Fibroblast of skin of left quadriceps (primary cell): ENCODE data around the gene RPP40.

Experiments
- DNase-seq, 2 experiments: peaks; one replicate each; pipeline ENCODE4 v3.0.0-alpha.2; 2013; ENCODE audit warnings: low read depth in 2 of 2

Gene RPP40

DNA sequence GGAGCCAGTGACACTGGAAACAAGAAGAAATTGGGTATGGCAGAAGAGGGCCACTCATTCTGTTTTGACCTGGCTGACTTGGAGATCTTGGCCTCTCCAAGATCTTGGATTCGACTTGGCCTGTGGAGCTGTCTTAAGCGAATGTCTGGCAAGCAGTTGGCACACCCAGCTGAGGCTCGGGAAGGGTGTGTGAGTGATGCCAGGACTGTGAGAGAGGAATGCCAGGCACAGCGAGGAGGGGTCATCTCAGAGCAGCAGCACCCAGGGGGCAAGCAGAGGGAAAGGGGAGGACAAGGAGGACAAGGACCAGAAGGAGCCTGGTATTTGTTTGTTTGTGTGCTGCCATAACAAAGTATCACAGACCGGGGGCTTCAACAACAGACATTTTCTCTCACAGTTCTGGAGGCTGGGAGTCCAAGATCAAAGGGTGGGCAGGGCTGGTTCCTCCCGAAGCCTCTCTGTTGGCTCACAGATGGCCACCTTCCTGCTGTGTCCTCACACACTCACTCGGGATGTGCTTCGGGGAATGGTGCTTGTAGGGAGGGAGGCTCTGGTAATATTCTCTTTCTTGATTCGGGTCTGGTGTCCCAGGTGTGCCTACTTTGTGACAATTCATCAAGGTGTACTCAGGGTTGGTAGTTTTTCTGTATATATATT, 33.0 kb downstream of the RPP40 start:
- DNase-seq, result no peak

- no peak for DNase-seq
Observed at GRCh38 chr6:4969609-4970285, 34.1 kb downstream of the RPP40 start.

- no peak for DNase-seq
Observed at GRCh38 chr6:4967301-4968030, 36.4 kb downstream of the RPP40 start.

DNA sequence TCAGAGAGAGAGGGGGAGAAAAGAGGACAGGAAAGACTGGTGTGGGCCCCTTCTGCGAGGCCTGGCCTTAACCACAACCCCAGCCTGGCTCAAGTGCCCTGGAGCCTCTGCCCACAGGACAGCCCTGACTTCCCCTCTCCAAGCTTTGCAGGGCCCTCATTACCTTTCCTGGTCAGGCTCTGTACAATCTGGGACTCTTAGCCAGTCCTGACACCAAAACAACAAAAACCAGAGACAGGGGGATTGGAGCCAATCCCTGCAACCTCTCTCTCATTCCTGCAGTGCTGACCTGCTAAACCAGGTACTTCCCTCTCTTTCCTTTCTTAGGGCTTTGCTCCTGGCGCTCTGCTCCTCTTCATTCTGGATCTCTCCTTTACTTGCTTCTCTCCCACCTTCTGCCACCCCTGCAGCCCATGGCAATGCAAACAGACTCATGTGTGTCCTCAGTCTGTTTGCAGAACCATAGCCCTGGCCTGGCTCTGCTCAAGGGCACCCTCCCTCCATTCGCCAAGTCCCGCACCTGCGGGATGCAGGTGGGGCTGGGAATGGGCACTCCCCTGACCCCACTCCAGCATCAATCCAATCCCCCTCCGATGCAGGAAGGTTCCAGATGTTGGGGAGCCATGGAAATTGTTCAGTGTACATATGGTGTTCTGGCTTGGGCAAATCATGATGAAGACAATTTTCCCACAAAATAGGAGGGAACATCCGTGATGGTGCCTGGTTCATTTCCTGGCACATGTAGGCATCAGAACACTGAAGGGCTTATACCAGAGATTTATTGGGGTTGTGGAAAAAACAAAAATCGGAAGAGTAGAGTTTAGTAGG, 38.1 kb downstream of the RPP40 start:
- no peak for DNase-seq

GRCh38 chr6:4964675-4965561, 38.9 kb downstream of the RPP40 start:
- DNase-seq, result no peak

GRCh38 chr6:4962905-4963304, 40.9 kb downstream of the RPP40 start:
- DNase-seq, result no peak

- no peak for DNase-seq
Observed at GRCh38 chr6:4961322-4962168, 42.3 kb downstream of the RPP40 start.

GRCh38 chr6:4958624-4959023, 45.2 kb downstream of the RPP40 start:
- DNase-seq, result no peak

- no peak for DNase-seq
Observed at GRCh38 chr6:4957521-4958231, 46.2 kb downstream of the RPP40 start.

GRCh38 chr6:4956625-4957024, 47.2 kb downstream of the RPP40 start:
- DNase-seq, result no peak

- DNase-seq, result no peak
Observed at GRCh38 chr6:4953440-4953839, 50.4 kb downstream of the RPP40 start.

GRCh38 chr6:4950836-4951533, 52.9 kb downstream of the RPP40 start:
- DNase-seq, result no peak

- no peak for DNase-seq
Observed at GRCh38 chr6:4950076-4950475, 53.8 kb downstream of the RPP40 start.

GRCh38 chr6:4948781-4949450, 54.9 kb downstream of the RPP40 start:
- DNase-seq, result no peak

GRCh38 chr6:4947716-4948115, 56.1 kb downstream of the RPP40 start:
- no peak for DNase-seq

GRCh38 chr6:4946521-4946920, 57.3 kb downstream of the RPP40 start:
- no peak for DNase-seq
